ENCODE results near the gene TCFL5. TPM values are rescaled to one million over a fixed set of nuclear protein-coding genes. Genes with fewer than 3 reads are reported as not detected.

Gene TCFL5
- total RNA-seq, 3 donors from 2014 or later: 4.3 to 13.3 (median 6.6) TPM

DNA sequence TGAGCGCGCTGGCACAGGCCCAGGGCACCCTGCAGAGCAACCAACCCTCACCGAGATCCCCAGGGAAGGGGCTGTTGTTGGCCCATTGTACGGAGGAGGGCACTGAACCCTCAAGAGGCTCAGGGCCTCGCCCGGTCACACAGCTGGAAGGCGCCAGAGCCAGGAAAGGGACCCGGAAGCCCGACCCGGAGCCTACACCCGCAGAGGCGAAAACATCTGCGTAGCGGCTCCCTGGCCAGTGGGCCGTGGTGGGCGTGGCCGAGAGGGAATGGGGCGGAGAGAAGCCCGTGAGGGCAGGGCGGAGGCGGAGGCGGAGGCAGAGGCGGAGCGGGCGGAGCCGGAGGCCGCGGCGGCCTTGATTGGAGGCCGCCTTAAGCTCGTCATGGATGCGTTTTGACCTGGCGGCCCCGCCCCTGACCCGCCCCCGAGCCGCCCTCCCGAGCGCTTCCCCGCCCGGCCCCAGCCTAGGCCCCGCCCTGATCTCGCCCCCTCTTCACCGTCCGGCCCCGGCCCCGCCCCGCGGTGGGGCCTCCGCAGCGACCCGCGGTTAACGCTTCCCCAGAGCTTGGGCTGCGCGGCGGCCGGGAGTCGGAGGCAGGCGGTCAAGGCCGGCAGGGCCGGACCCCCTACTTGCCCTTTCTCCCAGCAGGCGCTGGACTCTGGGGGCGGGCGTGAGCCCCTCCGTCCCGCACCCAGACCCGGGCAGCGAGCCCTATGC is 67.5 kb downstream of the TCFL5 start:
- ATAC-seq (peak; percentile 85), DNase-seq (peak; percentile 96 to 100 (median 98))
- TF ChIP-seq, protein P1, sequence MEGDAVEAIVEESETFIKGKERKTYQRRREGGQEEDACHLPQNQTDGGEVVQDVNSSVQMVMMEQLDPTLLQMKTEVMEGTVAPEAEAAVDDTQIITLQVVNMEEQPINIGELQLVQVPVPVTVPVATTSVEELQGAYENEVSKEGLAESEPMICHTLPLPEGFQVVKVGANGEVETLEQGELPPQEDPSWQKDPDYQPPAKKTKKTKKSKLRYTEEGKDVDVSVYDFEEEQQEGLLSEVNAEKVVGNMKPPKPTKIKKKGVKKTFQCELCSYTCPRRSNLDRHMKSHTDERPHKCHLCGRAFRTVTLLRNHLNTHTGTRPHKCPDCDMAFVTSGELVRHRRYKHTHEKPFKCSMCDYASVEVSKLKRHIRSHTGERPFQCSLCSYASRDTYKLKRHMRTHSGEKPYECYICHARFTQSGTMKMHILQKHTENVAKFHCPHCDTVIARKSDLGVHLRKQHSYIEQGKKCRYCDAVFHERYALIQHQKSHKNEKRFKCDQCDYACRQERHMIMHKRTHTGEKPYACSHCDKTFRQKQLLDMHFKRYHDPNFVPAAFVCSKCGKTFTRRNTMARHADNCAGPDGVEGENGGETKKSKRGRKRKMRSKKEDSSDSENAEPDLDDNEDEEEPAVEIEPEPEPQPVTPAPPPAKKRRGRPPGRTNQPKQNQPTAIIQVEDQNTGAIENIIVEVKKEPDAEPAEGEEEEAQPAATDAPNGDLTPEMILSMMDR (IDR thresholded peaks at IDR 0.05): no peak
- Histone ChIP-seq H3K4me3 (no peak overlapping the region), H3K9me3 (no peaks in the 10 kb centered on the region), H3K36me3 (ENCODE audit: low read depth) (peaks cover 1% of the 10 kb centered on the region), H3K4me1 (ENCODE audit: low read depth) (peaks cover 30% of the 10 kb centered on the region)
- intact Hi-C loops (cut with DNase I, micrococcal nuclease): loop anchor here in 1 of 2 donors (5.0 kb wide), 1 partner anchor 127 kb away; no protein-coding TSS in a partner anchor

DNA sequence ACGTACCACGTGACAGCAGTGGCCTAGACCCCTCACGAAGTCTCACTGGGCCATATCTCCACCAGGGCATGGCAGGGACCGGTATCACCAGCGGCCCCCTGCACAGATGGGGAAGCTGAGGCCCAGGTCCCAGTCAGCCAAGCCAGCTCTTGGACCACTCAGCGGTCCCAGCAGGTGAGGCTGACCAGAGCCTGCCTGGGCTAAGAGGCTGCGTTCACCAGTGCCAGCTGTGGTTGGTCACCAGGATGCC is 67.9 kb downstream of the TCFL5 start:
- no peaks in the 10 kb centered on the region for H3K36me3 ChIP-seq (ENCODE audit: low read depth)
- TF ChIP-seq, protein P1 (IDR thresholded peaks at IDR 0.05): no peak
- H3K4me3 ChIP-seq: no peak overlapping the region
- H3K9me3 ChIP-seq: no peaks in the 10 kb centered on the region
- H3K4me1 ChIP-seq (ENCODE audit: low read depth): peaks cover 29% of the 10 kb centered on the region
- ATAC-seq: no peak
- no peak for DNase-seq
- intact Hi-C loops (cut with DNase I, micrococcal nuclease): loop anchor here in 1 of 2 donors (5.0 kb wide), 1 partner anchor 126 kb away; no protein-coding TSS in a partner anchor

DNA sequence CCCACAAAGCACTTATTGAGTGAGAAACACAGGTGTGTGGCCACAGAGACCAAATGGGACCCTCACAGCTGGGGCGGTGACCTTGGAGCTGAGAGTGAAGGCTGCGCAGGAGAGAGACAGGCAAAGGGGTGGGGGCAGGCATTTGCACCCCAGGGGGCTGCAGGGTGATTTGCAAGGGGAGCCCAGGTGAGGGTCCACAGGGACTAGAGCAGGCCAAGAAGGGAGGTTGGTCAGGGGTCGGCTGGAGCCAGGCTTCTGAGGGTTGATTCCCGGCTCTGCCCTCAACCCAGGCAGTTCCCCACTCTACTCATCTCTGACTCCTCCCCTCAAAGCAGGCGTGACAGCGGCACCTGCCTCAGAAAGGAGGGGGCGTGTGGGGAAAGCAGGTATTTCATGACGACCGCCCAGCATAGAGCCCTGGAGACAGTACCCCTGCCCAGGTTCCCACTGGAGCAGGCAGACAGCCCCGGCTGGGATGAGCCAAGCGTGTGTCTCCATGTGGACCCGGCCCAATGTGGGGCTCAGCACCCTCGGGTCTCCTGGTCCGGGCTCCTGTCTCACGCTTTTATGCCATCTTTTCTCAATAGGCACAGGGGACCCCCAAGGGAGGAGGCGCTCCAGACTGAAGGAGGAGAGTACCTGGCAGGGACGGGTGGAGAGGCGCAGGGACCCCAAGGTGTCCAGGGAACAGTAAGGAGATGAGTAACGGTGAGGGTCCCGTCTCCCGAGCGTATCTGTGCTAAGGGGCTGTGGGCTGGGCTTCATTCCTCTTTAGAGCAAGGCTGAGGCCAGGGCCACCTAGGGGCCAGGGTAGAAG is 68.5 kb downstream of the TCFL5 start:
- DNase-seq (peak in 2 of 3 donors; percentile 46 to 73), ATAC-seq (no peak)
- no peaks in the 10 kb centered on the region for H3K9me3 ChIP-seq
- no peaks in the 10 kb centered on the region for H3K36me3 ChIP-seq (ENCODE audit: low read depth)
- no peak overlapping the region for H3K4me3 ChIP-seq
- peaks cover 24% of the 10 kb centered on the region for H3K4me1 ChIP-seq (ENCODE audit: low read depth)
- intact Hi-C loops (cut with DNase I, micrococcal nuclease): loop anchor here in 1 of 2 donors (5.0 kb wide), 1 partner anchor 126 kb away; no protein-coding TSS in a partner anchor
- TF ChIP-seq, protein P1 (IDR thresholded peaks at IDR 0.05): no peak

DNA sequence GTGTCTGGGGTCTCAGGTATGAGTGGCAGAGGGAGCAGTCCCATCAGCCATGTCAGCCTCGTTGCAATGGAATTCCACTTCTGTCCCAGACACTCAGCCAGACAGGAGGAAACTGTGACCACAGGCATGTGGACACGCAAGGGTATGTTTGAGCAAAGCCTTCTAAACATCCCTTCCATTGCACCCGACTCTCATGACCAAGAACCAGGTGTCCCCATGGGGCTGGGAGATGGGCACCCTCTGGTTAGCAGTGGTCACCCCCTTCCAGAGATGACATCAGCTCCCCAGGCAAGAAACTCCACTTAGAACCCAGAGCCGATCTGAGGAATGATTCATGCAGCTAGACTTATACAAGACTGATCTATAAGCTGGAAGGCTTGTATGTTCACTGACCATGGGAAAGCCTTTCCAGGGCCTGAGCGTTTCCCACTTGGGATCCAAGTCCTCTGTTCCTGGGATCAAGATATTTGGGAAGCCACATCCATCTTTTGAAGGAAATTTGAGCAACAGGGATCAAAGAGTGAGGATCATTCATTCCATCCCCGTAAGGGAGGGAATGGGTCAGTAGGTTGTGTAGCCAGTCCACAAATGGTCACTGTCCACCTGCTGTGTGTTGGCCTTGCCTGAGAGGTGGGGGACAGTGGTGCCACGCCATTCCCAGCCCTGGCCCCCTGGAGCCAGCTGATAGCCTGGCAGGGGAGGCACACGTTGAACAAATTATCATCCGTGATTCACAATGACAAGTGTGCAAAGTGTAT is 69.3 kb downstream of the TCFL5 start:
- DNase-seq (no peak), ATAC-seq (no peak)
- intact Hi-C loops (cut with DNase I, micrococcal nuclease): loop anchor here in 1 of 2 donors (5.0 kb wide), 1 partner anchor 125 kb away; no protein-coding TSS in a partner anchor
- Histone ChIP-seq H3K4me1 (ENCODE audit: low read depth) (peaks cover 16% of the 10 kb centered on the region), H3K4me3 (no peak overlapping the region), H3K9me3 (no peaks in the 10 kb centered on the region), H3K36me3 (ENCODE audit: low read depth) (no peaks in the 10 kb centered on the region)
- TF ChIP-seq, protein P1 (IDR thresholded peaks at IDR 0.05): no peak
